ENCODE measurements around the gene TLK1.
"Not testable (repeated sequence)": the region's sequence is repeated elsewhere in the genome, so short reads cannot be mapped to it uniquely, and the experiment has no call there.

The TLK1 gene

GRCh38 chr2:171086352-171087290 lies 74.1 kb downstream of the TLK1 start:
- DNase-seq: peak in 17 of 56 donors; percentile 0 to 55 (median 7)

- DNase-seq: no peak
These were observed 76.6 kb downstream of the TLK1 start for GRCh38 chr2:171084128-171084527.

GRCh38 chr2:171083451-171083850 lies 77.2 kb downstream of the TLK1 start:
- DNase-seq: no peak

GRCh38 chr2:171081649-171082111 lies 79.0 kb downstream of the TLK1 start:
- DNase-seq: no peak

- no peak for DNase-seq
These were observed 80.1 kb downstream of the TLK1 start for GRCh38 chr2:171080607-171081006.

- not testable (repeated sequence) for DNase-seq
These were observed 84.3 kb downstream of the TLK1 start for GRCh38 chr2:171076422-171076821.

- no peak for DNase-seq
These were observed 88.5 kb downstream of the TLK1 start for GRCh38 chr2:171072164-171072563.

GRCh38 chr2:171069286-171069956 lies 91.3 kb downstream of the TLK1 start:
- DNase-seq: no peak

- DNase-seq: no peak
These were observed 94.6 kb downstream of the TLK1 start for GRCh38 chr2:171066110-171066509.

- DNase-seq: no peak
These were observed 103.1 kb downstream of the TLK1 start for GRCh38 chr2:171057575-171057974.

GRCh38 chr2:171056307-171056706 lies 104.4 kb downstream of the TLK1 start:
- no peak for DNase-seq

GRCh38 chr2:171049691-171050090 lies 111.0 kb downstream of the TLK1 start:
- DNase-seq: no peak

GRCh38 chr2:171046048-171046560 lies 114.6 kb downstream of the TLK1 start:
- no peak for DNase-seq

- DNase-seq: no peak
These were observed 116.3 kb downstream of the TLK1 start for GRCh38 chr2:171044416-171044815.

GRCh38 chr2:171042253-171042969 lies 118.3 kb downstream of the TLK1 start:
- no peak for DNase-seq

GRCh38 chr2:171036532-171036931 lies 124.2 kb downstream of the TLK1 start:
- no peak for DNase-seq

GRCh38 chr2:171034315-171034714 lies 126.4 kb downstream of the TLK1 start:
- no peak for DNase-seq

- DNase-seq: no peak
These were observed 135.5 kb downstream of the TLK1 start for GRCh38 chr2:171025214-171025613.

GRCh38 chr2:171018522-171018921 lies 142.2 kb downstream of the TLK1 start:
- no peak for DNase-seq

- DNase-seq: no peak
These were observed 144.6 kb downstream of the TLK1 start for GRCh38 chr2:171016125-171016524.

GRCh38 chr2:171013851-171014250 lies 146.8 kb downstream of the TLK1 start:
- no peak for DNase-seq

GRCh38 chr2:171009386-171009785 lies 151.3 kb downstream of the TLK1 start:
- no peak for DNase-seq
